K562 (cell line): ENCODE data around the gene CFAP70. TPM values are rescaled to one million over a fixed set of nuclear protein-coding genes. Genes with fewer than 3 reads are reported as not detected.

ENCODE experiments used
- CEBPB ChIP-seq: fragments of 450-650 bp; IDR thresholded peaks from 2 replicates; pipeline ENCODE4 v1.6.1; 2016; ENCODE audit warnings: missing genetic modification characterization, missing compliant biosample characterization
- CREB1 ChIP-seq, 2 experiments: sonication (generic) in 1 of 2; formaldehyde crosslinking in 1 of 2; IDR thresholded peaks; 2 replicates each; pipeline versions ENCODE4 v1.6.1 to v1.8.0; 2012 to 2022; ENCODE audit warnings: inconsistent platforms in 1 of 2, mild to moderate bottlenecking in 1 of 2, missing genetic modification reagents in 1 of 2, moderate library complexity in 1 of 2
- CREM ChIP-seq: IDR thresholded peaks from 2 replicates; pipeline ENCODE4 v1.6.1; 2014; ENCODE audit warnings: antibody characterized with exemption, low read depth
- FOXJ3 ChIP-seq: sonication (generic); formaldehyde crosslinking; IDR thresholded peaks from 2 replicates; pipeline ENCODE4 v1.4.0; 2020; ENCODE audit warnings: mild to moderate bottlenecking, missing genetic modification reagents
- HSF4 ChIP-seq: fragments of 250-450 bp; sonication (Bioruptor Pico); IDR thresholded peaks from 2 replicates; pipeline ENCODE4 v2.1.2; 2022; ENCODE audit warnings: mild to moderate bottlenecking, moderate library complexity, borderline replicate concordance
- MBD2 ChIP-seq: sonication (generic); IDR thresholded peaks from 2 replicates; pipeline ENCODE4 v1.6.1; 2016; ENCODE audit warnings: low read depth, borderline replicate concordance
- NCOA2 ChIP-seq, 2 experiments: fragments of 450-650 bp; IDR thresholded peaks; 2 replicates each; pipeline ENCODE4 v1.6.1; 2018; ENCODE audit warnings: mild to moderate bottlenecking in 2 of 2, moderate library complexity in 1 of 2; ENCODE audit not compliant: partially characterized antibody in 2 of 2
- NFIC ChIP-seq: fragments of 450-650 bp; IDR thresholded peaks from 2 replicates; pipeline ENCODE4 v1.6.1; 2017; ENCODE audit warnings: mild to moderate bottlenecking, inconsistent platforms
- PHF21A ChIP-seq: fragments of 450-650 bp; IDR thresholded peaks from 2 replicates; pipeline ENCODE4 v1.6.1; 2017; ENCODE audit warnings: low read depth, borderline replicate concordance
- PRDM10 ChIP-seq: fragments of 450-650 bp; IDR thresholded peaks from 2 replicates; pipeline ENCODE4 v1.6.1; 2018; ENCODE audit not compliant: partially characterized antibody
- ZC3H4 ChIP-seq: sonication (generic); formaldehyde crosslinking; IDR thresholded peaks from 2 replicates; pipeline ENCODE4 v1.9.0; 2021; ENCODE audit warnings: missing genetic modification reagents, borderline replicate concordance
- ZNF23 ChIP-seq: fragments of 250-450 bp; sonication (Bioruptor Pico); IDR thresholded peaks from 2 replicates; pipeline ENCODE4 v1.4.0; 2020; ENCODE audit warnings: mild to moderate bottlenecking
- ZNF280A ChIP-seq: fragments of 450-650 bp; IDR thresholded peaks from 2 replicates; pipeline ENCODE4 v1.6.1; 2018; ENCODE audit warnings: mild to moderate bottlenecking, low read depth; ENCODE audit not compliant: partially characterized antibody
- ZNF282 ChIP-seq: sonication (generic); formaldehyde crosslinking; IDR thresholded peaks from 2 replicates; pipeline ENCODE4 v1.8.1; 2023; ENCODE audit warnings: missing genetic modification reagents
- ZNF561 ChIP-seq: fragments of 450-650 bp; formaldehyde crosslinking; conservative IDR thresholded peaks from 2 replicates; pipeline ENCODE4 v1.4.0; 2020; ENCODE audit warnings: mild to moderate bottlenecking, moderate library complexity
- ZNF707 ChIP-seq: fragments of 250-450 bp; sonication (Bioruptor Pico); conservative IDR thresholded peaks from 2 replicates; pipeline ENCODE4 v1.8.0; 2022; ENCODE audit warnings: inconsistent platforms, mild to moderate bottlenecking, moderate library complexity
- polyA plus RNA-seq, 8 experiments: library from polyadenylated mRNA; depleted of rRNA in 4 of 8; stranded (reverse) in 5 of 8; unstranded in 3 of 8; fragments of >200 nt; fragmentation: Nextera tagmentation in 2 of 8; fragmentation: Illumina TruSeq in 1 of 8; extraction: Ambion mirVana in 2 of 8; extraction: Trizol in 1 of 8; gene quantifications; 2 replicates each; pipeline versions ENCODE4 v1.2.1 to v1.2.3, GENCODE V29; 2011 to 2014; ENCODE audit warnings: inconsistent platforms in 1 of 8, missing spikeins in 1 of 8
- total RNA-seq, 7 experiments: library from RNA; depleted of rRNA in 6 of 7; stranded (reverse); fragments of >200 nt in 6 of 7; fragmentation: Illumina TruSeq in 2 of 7; extraction: Trizol in 2 of 7; gene quantifications; 2 replicates each; pipeline versions ENCODE4 v1.2.1 to v1.2.3, GENCODE V29; 2011 to 2021; ENCODE audit warnings: low replicate concordance in 1 of 7
- TF ChIP-seq, protein P1 (sequence below): sonication (generic); formaldehyde crosslinking; IDR thresholded peaks from 2 replicates; pipeline ENCODE4 v1.8.0; 2023; ENCODE audit warnings: mild to moderate bottlenecking, missing genetic modification reagents
- TF ChIP-seq, protein P2 (sequence below): sonication (generic); formaldehyde crosslinking; IDR thresholded peaks from 2 replicates; pipeline ENCODE4 v1.8.1; 2022; ENCODE audit warnings: missing genetic modification reagents

The CFAP70 gene
- total and polyA plus RNA-seq, 9 of the 15 experiments (the other 6 are each of a cell fraction or from before 2014, with no cell fraction given) = 0.27 to 1.6 (median 0.86) TPM

DNA sequence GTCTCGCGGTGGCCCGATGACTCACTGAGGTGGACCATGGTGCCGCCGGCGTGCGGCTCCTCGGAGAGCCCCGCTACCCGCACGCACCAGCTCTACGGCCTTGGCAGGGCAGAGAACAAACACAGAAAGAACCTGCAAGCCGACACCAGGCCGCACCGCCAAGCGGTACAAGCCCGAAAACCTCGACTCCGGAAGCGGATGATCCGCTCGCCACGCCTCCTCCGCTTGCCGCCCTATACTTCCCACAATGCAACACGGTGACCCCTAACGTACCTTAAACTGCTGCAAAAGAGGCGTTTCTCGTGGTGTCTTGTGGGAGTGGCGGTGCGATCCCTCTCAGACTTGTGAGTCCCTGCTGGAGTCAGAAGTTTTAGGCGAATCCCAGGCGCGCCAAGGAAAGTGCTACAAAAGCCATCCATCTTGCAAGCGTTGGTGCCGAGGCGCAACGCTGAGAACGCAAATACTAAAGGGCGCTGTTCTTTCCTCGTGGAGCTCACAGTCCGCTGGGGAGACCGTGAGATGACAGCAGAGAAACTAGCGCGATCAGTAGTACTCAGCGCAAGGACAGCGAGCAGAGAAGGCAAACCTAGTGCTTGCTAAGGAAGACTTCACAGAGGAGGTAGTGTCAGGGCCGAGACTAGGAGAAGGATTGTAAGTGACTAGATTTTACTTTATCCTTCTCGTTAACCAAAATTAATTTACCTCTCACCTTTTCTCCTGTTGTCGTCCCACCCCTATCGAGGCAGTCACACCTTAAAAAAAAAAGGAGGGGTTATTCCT lies 106.0 kb downstream of the CFAP70 start, which contains the start of gene MRPS16 (continued):
- TF ChIP-seq FOXJ3 (CRISPR knock-in tag) (no peak), CREM (peak; percentile 93), ZNF280A (no peak), ZNF707 (0 out of 2 replicates have a peak, but pooled peaks have one; percentile 16), NCOA2 (IDR thresholded peaks at IDR 0.05; ENCODE audit: partially characterized antibody in 2 of 2) (no peak), ZNF23 (CRISPR knock-in tag) (no peak), ZC3H4 (CRISPR knock-in tag) (no peak), MBD2 (peak; percentile 84), PHF21A (no peak), HSF4 (CRISPR knock-in tag) (no peak), ZNF561 (CRISPR knock-in tag) (no peak), CREB1 (IDR thresholded peaks at IDR 0.05) (peak; percentile 47), CREB1 (CRISPR knock-in tag; IDR thresholded peaks at IDR 0.05) (peak; percentile 80), NFIC (no peak), PRDM10 (peak; percentile 3), CEBPB (tag) (no peak), ZNF282 (no peak)
- TF ChIP-seq, protein P1, sequence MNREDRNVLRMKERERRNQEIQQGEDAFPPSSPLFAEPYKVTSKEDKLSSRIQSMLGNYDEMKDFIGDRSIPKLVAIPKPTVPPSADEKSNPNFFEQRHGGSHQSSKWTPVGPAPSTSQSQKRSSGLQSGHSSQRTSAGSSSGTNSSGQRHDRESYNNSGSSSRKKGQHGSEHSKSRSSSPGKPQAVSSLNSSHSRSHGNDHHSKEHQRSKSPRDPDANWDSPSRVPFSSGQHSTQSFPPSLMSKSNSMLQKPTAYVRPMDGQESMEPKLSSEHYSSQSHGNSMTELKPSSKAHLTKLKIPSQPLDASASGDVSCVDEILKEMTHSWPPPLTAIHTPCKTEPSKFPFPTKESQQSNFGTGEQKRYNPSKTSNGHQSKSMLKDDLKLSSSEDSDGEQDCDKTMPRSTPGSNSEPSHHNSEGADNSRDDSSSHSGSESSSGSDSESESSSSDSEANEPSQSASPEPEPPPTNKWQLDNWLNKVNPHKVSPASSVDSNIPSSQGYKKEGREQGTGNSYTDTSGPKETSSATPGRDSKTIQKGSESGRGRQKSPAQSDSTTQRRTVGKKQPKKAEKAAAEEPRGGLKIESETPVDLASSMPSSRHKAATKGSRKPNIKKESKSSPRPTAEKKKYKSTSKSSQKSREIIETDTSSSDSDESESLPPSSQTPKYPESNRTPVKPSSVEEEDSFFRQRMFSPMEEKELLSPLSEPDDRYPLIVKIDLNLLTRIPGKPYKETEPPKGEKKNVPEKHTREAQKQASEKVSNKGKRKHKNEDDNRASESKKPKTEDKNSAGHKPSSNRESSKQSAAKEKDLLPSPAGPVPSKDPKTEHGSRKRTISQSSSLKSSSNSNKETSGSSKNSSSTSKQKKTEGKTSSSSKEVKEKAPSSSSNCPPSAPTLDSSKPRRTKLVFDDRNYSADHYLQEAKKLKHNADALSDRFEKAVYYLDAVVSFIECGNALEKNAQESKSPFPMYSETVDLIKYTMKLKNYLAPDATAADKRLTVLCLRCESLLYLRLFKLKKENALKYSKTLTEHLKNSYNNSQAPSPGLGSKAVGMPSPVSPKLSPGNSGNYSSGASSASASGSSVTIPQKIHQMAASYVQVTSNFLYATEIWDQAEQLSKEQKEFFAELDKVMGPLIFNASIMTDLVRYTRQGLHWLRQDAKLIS = peak; percentile 86
- TF ChIP-seq, protein P2, sequence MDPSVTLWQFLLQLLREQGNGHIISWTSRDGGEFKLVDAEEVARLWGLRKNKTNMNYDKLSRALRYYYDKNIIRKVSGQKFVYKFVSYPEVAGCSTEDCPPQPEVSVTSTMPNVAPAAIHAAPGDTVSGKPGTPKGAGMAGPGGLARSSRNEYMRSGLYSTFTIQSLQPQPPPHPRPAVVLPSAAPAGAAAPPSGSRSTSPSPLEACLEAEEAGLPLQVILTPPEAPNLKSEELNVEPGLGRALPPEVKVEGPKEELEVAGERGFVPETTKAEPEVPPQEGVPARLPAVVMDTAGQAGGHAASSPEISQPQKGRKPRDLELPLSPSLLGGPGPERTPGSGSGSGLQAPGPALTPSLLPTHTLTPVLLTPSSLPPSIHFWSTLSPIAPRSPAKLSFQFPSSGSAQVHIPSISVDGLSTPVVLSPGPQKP = no peak
